HEK293 (cell line): Measurements from ENCODE around the gene ING5.

Experiments used
- ZNF155 ChIP-seq: fragments of 450-650 bp; formaldehyde crosslinking; IDR thresholded peaks from 2 replicates; pipeline ENCODE4 v1.5.1; 2016; ENCODE audit warnings: missing biosample characterization, missing genetic modification characterization
- ZNF175 ChIP-seq: fragments of 450-650 bp; formaldehyde crosslinking; IDR thresholded peaks from 2 replicates; pipeline ENCODE4 v1.5.1; 2016; ENCODE audit warnings: missing biosample characterization, missing genetic modification characterization
- ZNF311 ChIP-seq: fragments of 450-650 bp; formaldehyde crosslinking; IDR thresholded peaks from 2 replicates; pipeline ENCODE4 v1.5.1; 2017; ENCODE audit warnings: missing biosample characterization, missing genetic modification characterization, borderline replicate concordance
- ZNF561 ChIP-seq: fragments of 450-650 bp; IDR thresholded peaks from 2 replicates; pipeline ENCODE4 v1.5.1; 2018; ENCODE audit warnings: missing biosample characterization, missing genetic modification characterization, borderline replicate concordance
- ZNF830 ChIP-seq: fragments of 450-650 bp; IDR thresholded peaks from 2 replicates; pipeline ENCODE4 v1.5.0; 2018; ENCODE audit warnings: missing biosample characterization, missing genetic modification characterization, low read depth, mild to moderate bottlenecking, moderate library complexity
- TF ChIP-seq, protein P1 (sequence below): fragments of 450-650 bp; formaldehyde crosslinking; IDR thresholded peaks from 2 replicates; pipeline ENCODE4 v1.5.1; 2016; ENCODE audit warnings: missing biosample characterization, missing genetic modification characterization
- TF ChIP-seq, protein P2 (sequence below): fragments of 450-650 bp; formaldehyde crosslinking; IDR thresholded peaks from 2 replicates; pipeline ENCODE4 v1.5.1; 2017; ENCODE audit warnings: missing biosample characterization, missing genetic modification characterization
- TF ChIP-seq, protein P3 (sequence below): fragments of 450-650 bp; formaldehyde crosslinking; IDR thresholded peaks from 2 replicates; pipeline ENCODE4 v1.5.1; 2016; ENCODE audit warnings: missing biosample characterization, missing genetic modification characterization
- TF ChIP-seq, protein P4 (sequence below): fragments of 450-650 bp; formaldehyde crosslinking; IDR thresholded peaks from 2 replicates; pipeline ENCODE4 v1.5.1; 2016; ENCODE audit warnings: missing biosample characterization, missing genetic modification characterization, borderline replicate concordance
- TF ChIP-seq, protein P5 (sequence below): sonication (generic); formaldehyde crosslinking; IDR thresholded peaks from 2 replicates; pipeline ENCODE4 v1.8.1; 2022; ENCODE audit warnings: mild to moderate bottlenecking, moderate library complexity, missing genetic modification reagents

DNA sequence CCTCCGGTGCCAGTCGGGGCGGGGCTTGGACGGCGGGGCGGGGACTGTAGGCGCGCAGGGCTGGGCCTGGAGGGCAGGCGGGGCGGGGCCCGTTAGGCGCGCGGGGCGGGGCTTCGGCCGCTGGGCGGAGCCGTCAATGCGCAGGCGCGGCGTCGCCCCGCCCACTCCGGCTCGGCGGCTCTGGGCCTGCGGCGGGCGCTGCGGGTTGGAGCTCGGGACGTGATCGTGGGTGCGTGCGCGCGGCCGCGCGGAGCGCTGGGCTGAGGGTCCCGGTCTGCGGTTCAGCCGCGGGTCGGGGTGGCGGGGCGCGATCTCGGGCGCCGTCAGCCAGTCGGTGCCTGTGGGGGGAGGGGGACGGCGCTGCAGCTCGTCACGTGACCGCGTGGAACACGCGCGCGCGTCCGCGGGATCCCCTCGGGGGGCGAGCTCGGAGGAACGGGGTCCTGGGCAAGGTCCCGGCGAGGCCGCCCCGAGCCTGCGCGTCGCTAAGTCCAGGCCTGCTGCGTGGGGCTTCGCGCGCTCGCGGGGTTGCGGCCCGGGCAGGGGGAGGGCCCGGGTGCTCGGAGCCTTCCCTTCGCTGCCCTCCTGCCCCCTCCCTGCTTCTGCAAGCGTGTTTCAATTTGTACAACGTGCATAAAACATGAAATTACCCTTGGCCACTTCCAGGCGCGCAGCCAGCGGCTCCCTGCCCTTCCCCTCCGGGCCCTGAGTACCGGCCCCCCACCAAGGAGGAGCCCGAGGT is 32.8 kb downstream of the ING5 start, which contains the start of gene D2HGDH:
- TF ChIP-seq, protein P1, sequence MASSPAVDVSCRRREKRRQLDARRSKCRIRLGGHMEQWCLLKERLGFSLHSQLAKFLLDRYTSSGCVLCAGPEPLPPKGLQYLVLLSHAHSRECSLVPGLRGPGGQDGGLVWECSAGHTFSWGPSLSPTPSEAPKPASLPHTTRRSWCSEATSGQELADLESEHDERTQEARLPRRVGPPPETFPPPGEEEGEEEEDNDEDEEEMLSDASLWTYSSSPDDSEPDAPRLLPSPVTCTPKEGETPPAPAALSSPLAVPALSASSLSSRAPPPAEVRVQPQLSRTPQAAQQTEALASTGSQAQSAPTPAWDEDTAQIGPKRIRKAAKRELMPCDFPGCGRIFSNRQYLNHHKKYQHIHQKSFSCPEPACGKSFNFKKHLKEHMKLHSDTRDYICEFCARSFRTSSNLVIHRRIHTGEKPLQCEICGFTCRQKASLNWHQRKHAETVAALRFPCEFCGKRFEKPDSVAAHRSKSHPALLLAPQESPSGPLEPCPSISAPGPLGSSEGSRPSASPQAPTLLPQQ = no peak; the same call in 1 of the 2 replicates
- TF ChIP-seq, protein P2, sequence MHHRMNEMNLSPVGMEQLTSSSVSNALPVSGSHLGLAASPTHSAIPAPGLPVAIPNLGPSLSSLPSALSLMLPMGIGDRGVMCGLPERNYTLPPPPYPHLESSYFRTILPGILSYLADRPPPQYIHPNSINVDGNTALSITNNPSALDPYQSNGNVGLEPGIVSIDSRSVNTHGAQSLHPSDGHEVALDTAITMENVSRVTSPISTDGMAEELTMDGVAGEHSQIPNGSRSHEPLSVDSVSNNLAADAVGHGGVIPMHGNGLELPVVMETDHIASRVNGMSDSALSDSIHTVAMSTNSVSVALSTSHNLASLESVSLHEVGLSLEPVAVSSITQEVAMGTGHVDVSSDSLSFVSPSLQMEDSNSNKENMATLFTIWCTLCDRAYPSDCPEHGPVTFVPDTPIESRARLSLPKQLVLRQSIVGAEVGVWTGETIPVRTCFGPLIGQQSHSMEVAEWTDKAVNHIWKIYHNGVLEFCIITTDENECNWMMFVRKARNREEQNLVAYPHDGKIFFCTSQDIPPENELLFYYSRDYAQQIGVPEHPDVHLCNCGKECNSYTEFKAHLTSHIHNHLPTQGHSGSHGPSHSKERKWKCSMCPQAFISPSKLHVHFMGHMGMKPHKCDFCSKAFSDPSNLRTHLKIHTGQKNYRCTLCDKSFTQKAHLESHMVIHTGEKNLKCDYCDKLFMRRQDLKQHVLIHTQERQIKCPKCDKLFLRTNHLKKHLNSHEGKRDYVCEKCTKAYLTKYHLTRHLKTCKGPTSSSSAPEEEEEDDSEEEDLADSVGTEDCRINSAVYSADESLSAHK (tag by site-specific recombination) = no peak
- TF ChIP-seq, protein P3, sequence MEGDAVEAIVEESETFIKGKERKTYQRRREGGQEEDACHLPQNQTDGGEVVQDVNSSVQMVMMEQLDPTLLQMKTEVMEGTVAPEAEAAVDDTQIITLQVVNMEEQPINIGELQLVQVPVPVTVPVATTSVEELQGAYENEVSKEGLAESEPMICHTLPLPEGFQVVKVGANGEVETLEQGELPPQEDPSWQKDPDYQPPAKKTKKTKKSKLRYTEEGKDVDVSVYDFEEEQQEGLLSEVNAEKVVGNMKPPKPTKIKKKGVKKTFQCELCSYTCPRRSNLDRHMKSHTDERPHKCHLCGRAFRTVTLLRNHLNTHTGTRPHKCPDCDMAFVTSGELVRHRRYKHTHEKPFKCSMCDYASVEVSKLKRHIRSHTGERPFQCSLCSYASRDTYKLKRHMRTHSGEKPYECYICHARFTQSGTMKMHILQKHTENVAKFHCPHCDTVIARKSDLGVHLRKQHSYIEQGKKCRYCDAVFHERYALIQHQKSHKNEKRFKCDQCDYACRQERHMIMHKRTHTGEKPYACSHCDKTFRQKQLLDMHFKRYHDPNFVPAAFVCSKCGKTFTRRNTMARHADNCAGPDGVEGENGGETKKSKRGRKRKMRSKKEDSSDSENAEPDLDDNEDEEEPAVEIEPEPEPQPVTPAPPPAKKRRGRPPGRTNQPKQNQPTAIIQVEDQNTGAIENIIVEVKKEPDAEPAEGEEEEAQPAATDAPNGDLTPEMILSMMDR (tag by site-specific recombination) = no peak
- TF ChIP-seq, protein P4, sequence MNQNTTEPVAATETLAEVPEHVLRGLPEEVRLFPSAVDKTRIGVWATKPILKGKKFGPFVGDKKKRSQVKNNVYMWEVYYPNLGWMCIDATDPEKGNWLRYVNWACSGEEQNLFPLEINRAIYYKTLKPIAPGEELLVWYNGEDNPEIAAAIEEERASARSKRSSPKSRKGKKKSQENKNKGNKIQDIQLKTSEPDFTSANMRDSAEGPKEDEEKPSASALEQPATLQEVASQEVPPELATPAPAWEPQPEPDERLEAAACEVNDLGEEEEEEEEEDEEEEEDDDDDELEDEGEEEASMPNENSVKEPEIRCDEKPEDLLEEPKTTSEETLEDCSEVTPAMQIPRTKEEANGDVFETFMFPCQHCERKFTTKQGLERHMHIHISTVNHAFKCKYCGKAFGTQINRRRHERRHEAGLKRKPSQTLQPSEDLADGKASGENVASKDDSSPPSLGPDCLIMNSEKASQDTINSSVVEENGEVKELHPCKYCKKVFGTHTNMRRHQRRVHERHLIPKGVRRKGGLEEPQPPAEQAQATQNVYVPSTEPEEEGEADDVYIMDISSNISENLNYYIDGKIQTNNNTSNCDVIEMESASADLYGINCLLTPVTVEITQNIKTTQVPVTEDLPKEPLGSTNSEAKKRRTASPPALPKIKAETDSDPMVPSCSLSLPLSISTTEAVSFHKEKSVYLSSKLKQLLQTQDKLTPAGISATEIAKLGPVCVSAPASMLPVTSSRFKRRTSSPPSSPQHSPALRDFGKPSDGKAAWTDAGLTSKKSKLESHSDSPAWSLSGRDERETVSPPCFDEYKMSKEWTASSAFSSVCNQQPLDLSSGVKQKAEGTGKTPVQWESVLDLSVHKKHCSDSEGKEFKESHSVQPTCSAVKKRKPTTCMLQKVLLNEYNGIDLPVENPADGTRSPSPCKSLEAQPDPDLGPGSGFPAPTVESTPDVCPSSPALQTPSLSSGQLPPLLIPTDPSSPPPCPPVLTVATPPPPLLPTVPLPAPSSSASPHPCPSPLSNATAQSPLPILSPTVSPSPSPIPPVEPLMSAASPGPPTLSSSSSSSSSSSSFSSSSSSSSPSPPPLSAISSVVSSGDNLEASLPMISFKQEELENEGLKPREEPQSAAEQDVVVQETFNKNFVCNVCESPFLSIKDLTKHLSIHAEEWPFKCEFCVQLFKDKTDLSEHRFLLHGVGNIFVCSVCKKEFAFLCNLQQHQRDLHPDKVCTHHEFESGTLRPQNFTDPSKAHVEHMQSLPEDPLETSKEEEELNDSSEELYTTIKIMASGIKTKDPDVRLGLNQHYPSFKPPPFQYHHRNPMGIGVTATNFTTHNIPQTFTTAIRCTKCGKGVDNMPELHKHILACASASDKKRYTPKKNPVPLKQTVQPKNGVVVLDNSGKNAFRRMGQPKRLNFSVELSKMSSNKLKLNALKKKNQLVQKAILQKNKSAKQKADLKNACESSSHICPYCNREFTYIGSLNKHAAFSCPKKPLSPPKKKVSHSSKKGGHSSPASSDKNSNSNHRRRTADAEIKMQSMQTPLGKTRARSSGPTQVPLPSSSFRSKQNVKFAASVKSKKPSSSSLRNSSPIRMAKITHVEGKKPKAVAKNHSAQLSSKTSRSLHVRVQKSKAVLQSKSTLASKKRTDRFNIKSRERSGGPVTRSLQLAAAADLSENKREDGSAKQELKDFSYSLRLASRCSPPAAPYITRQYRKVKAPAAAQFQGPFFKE = no peak
- no peak for TF ChIP-seq ZNF830 (tag by site-specific recombination)
- TF ChIP-seq, protein P5, sequence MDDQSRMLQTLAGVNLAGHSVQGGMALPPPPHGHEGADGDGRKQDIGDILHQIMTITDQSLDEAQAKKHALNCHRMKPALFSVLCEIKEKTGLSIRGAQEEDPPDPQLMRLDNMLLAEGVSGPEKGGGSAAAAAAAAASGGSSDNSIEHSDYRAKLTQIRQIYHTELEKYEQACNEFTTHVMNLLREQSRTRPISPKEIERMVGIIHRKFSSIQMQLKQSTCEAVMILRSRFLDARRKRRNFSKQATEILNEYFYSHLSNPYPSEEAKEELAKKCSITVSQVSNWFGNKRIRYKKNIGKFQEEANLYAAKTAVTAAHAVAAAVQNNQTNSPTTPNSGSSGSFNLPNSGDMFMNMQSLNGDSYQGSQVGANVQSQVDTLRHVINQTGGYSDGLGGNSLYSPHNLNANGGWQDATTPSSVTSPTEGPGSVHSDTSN = peak; percentile 63
- no peak for TF ChIP-seq ZNF175 (tag by site-specific recombination)
- TF ChIP-seq ZNF561 (tag by site-specific recombination) = no peak
- no peak for TF ChIP-seq ZNF155 (tag by site-specific recombination)
- TF ChIP-seq ZNF311 (tag by site-specific recombination) = no peak
